ENCODE measurements around the gene DSG3.

GRCh38 chr18:31447530-31448191 is at the start of gene DSG3:
- TF ChIP-seq POLR2A (IDR thresholded peaks at IDR 0.05; ENCODE audit: low read length) (no peak), GATA1 (IDR thresholded peaks at IDR 0.05; ENCODE audit: low read depth, low read length) (no peak)
